ENCODE data around the gene NPTX1.
A peak's percentile ranks its signal among the peaks of the same experiment; 100 is the strongest.

Gene NPTX1

GRCh38 chr17:80503031-80503430, 26.6 kb upstream of the NPTX1 start:
- DNase-seq: no peak

DNA sequence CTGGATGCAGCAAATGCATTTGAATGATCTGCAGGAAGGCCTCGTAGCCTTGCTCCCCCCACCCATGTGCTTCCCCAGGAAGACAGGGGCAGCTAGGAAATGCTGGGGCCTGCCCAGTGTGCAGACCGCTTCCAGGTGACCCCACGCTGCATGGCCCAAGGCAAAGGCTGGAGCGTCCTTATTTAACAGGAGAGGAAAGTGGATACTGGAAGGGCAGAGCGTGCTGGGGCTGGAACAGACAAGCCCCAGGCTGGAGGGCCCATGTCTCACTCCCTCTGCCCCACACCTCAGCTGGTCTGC, 26.1 kb upstream of the NPTX1 start:
- no peak for DNase-seq

- no peak for DNase-seq
These were observed 25.6 kb upstream of the NPTX1 start for GRCh38 chr17:80501741-80502577.

DNA sequence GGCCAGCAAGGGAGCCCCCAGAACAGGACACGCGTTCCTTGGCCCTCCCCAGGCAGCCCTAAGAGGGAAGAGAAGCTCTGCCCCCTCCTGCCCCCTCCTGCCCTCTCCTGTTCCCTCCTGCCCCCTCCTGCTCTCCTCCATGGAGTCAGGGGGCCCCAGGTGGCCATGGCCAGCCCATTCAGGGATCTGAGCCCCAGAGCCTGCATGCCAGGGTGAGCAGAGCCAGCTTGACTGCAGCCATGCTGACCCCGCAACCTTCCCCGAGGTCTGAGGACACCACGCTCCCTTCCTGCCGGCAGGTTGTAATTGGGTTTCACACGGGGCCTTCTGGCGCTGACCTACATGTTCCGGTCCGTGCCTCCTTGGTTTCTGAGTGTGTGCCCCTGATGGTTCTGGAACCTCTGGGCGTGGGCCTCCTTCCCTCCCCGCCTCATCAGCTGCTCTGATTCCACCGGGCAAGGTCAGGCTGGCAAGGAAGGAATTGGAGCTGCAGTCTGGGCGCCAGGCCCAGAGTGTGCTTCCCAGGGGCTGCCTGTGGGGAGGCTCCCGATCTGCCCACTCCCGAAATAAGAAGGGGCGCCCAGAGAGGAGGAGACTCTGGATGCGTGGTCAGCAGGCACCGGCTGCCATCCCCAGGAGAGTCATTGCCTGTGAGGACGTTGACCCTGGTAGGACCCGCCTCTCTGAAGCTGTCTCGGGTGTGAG, 23.7 kb upstream of the NPTX1 start:
- DNase-seq: no peak

DNA sequence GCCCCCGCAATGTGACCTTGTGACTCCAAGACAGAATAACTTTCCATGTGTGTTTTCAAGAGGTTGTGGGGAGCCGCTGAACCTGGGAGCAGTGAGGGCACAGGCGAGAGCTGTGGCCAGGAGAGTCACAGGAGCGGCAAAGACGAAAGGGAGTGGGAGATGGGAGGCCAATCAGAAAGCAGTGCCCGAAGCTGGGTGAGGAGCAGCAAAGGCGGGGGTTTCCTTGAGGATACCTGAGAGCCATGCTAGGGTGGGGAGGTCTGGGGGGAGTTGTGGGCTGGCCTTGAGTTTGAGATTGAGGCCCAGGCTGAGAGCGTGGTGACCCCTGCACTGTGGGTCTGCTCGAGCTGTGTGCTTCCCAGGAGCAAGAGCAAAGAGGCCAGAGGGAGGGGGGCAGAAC, 23.2 kb upstream of the NPTX1 start:
- DNase-seq: no peak

DNA sequence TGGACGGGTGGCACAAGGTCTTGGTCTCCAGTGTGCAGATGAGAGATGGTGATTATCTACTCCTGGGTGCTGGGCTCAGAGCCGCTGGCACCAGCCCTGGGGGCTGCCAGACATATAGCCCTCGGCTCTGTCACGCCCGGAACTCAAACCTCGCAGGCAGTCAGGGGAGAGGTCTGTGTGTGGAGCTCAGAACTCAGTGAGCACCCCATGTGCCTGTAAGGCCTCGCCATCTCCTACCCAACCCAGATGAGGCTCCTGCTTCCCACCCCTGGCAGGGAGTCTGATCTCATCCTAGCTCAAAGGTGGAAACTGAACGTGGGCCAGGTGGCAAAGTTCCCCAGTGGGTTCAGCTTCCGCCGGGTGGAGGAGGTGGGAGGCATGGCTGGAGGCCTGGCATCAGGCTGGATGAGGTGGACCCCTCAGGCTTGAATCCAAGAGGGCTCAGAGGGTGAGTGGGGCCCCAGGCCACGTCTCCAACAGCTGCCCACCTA, 22.6 kb upstream of the NPTX1 start:
- DNase-seq: no peak

GRCh38 chr17:80498242-80498919, 22.0 kb upstream of the NPTX1 start:
- no peak for DNase-seq

DNA sequence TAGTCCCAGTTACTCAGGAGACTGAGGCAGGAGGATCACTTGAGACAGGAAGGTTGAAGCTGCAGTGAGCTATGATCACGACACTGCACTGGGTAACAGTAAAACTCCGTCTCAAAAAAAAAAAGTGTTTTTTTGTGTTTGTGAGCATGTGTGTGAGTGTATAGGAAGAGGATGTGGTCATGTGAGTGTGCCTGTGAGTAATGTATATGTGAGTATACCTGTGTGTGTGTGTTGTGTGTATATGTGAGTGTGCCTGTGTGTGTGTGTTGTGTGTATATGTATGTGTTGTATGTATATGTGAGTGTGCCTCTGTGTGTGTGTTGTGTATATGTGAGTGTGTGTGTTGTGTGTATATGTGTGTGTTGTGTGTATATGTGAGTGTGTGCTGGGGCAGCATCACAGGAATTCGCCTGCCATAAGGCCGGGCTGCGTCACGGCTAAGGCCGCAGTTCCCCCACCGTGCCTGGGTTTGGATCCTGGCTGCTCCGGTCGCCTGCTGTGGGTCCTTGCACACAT, 21.4 kb upstream of the NPTX1 start:
- DNase-seq: no peak

DNA sequence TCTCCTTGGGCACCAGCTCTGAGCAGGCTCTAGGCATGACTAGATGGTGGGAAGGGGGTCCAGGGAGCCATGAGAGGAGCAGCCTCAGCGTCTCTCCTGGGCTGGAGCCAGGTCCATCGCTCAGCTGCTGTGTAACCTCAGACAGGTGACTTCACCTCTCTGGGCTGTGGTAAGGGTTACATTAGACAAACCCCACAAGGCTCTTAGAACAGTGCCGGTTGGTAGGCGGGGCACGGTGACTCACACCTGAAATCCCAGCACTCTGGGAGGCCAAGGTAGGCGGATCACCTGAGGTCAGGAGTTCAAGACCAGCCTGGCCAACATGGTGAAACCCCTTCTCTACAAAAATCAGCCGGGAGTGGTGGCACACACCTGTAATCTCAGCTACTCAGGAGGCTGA, 18.1 kb upstream of the NPTX1 start:
- no peak for DNase-seq

- no peak for DNase-seq
These were observed 16.1 kb upstream of the NPTX1 start for GRCh38 chr17:80492343-80493136.

GRCh38 chr17:80491478-80492342, 15.3 kb upstream of the NPTX1 start:
- no peak for DNase-seq

DNA sequence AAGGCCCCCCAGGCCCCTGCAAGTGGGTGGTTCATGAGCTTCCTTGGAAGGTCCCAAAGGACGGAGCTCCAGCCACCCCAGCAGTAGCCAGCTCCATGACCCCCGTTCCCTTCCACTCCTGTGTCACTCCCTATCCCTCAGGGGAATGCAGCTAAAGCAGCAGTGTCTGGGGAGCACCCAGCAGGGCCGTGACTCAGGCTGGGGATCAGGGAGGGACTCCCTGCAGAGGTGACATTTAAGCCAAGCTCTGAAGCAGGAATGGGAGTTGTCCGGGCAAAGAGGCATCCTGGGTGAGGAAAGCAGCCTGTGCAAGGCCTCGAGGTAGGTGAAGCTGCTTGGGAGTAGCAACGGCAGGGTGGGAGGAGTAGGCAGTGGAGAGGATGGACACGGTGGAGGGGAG, 11.1 kb upstream of the NPTX1 start:
- no peak for DNase-seq

GRCh38 chr17:80486692-80487091, 10.3 kb upstream of the NPTX1 start:
- no peak for DNase-seq

DNA sequence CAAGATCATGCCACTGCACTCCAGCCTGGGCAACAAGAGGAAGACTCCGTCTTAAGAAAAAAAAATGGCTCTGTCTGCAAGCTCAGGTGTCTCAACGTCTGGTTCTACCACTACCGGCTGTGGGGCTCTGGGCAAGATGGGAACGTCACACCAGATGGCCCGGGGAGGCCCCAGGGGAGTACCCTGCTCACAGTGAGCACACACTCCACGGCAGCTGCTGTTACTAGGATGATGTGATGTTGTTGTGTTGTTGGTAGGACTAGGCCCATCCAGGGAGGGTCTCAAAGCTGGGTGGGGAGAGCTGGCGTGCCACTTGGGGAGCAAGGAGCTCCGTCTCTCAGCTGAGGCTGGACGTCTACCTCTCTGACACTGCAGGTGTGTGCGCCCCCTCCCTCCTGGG, 9.4 kb upstream of the NPTX1 start:
- DNase-seq: peak; percentile 13

DNA sequence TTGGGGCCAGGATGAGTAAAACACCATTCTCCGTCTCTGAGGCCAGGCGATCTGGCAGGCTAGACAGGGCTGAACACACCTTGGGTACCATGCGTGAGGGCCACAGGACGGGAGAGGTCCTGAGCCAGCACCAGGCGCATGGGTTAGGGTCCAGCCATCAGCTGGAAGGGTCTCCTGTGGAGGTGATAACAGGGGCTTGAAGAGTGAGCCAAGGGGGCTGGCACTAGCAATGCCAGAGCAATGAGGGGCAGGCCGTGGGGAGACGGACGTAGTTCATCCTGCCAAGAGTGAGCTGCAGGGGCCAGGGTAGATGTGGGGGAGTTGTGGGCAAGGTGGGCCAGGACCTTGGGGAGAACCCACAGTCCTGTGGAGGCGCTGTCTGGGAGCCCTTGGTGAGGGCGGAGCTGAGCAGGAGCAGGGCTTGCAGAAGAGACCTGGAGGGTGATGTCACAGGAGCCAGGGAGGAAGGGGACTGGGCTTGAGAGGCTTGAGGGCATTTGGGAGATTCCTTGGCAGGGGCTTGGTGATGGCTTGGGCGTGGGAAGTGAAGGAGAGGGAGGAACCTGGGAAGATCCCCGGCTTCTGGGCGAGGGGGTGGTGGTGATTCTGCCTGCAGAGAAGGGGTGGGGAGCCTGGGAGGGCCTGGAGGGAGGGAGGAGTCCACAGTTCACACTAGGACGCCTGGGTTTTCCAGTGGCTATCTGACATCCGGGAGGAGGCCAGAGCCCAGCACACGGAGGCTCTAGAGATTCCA, 6.3 kb upstream of the NPTX1 start:
- DNase-seq: no peak

GRCh38 chr17:80482058-80482318, 5.6 kb upstream of the NPTX1 start:
- no peak for DNase-seq

DNA sequence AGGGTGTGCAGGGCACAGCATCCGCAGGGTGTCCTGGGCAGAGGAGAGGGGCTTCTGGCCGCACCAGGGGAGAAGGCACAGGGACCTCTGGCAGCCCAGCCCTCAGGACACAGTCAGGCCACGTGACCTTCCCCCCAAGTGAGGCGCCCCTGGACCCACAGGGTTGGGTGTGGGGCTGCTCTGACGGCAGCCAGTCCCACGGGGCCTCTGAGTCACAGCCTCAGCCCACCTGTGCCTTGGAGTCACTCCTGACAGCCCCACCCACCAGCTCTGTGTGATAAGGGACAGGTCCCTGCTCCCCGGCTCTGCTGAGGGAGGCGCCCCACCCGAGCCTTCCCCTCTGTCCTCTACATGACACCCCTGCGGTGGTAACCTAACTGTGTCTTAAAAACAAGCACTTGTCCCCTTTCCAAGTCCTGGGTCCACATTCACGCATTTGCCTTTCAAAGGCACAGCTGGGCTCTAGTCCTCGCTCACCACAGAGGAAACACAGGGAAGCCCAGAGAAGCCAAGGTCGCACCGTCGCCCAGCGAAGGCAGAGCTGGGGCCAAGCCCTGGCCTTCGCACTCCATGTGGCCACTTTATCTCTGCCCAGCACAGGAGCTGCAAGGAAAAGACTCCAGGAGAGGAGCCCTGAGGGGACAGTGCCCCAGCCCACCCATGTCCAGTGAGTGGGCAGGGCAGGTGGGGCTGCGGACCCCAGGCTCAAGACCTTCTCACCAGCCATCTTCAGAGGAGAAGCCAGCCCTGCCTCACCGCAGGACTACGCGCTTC, 5.1 kb upstream of the NPTX1 start:
- DNase-seq: no peak

- DNase-seq: no peak
These were observed 3.8 kb upstream of the NPTX1 start for GRCh38 chr17:80480248-80480647.

GRCh38 chr17:80479246-80479566, 2.8 kb upstream of the NPTX1 start:
- no peak for DNase-seq

DNA sequence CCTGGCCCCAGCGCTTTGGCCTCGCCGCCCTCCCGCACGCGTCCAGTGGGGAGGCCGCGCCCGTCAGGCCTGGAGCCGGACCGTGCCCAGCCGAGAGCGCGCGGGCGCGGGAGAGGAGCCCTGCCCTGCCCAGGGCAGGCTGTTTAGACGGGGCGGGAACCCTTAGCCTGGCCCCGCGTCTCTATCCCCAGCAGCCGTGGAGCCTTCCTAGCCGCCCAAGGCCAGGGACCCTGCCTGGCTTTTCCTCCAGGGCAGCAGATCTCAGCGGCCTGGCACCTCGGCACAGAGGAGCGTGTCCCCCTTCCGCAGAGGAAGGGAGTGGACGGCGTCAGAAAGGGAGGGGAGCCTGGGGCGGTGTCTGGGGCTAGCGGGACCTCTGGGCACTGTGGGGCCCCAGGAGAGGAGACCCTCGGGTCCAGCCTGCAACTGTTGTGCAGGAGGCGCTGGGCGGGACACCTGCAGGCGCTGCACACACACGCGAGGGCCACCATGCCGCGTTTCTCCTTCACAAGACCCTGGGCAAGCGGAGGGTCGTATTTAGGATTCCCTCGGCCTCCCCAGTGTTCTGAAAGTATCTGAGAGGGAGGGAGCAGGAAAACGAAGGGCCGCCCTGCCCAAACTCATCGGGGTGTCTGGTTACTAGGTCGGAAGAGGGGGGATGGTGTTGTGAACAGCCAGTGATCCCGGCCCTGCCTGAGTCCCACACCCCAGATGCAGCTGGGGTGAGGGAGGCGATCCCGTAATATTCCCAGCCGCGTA, 2.3 kb upstream of the NPTX1 start:
- DNase-seq: no peak
